B cell (primary cell): Measurements from ENCODE around the gene SDF2L1. TPM values are rescaled to one million over a fixed set of nuclear protein-coding genes. Genes with fewer than 3 reads are reported as not detected.

ENCODE experiments used
- ATAC-seq: fragments of 200-7000 bp; cut with Tn5 transposase; one replicate; pipeline ENCODE4 v1.10.0; 2021; ENCODE audit warnings: low read depth, mild to moderate bottlenecking, moderate number of reproducible peaks, moderate library complexity
- CTCF ChIA-PET: fragments of 350-600 bp; sonication (Branson Sonifier 250); formaldehyde crosslinking; loops from one replicate; lab custom pipeline; 2021; ENCODE audit warnings: antibody characterized with exemption, inconsistent platforms; lab: Charles Lee
- POLR2A ChIA-PET: fragments of 350-600 bp; sonication (Branson Sonifier 250); formaldehyde crosslinking; loops from one replicate; lab custom pipeline; 2021; ENCODE audit warnings: antibody characterized with exemption; lab: Charles Lee
- DNase-seq: peaks from one replicate; pipeline ENCODE4 v3.0.0; 2013
- H2AFZ ChIP-seq: 2 replicates; pipeline ENCODE4 v1.6.1; 2012; ENCODE audit warnings: mild to moderate bottlenecking, low read depth, low read length; ENCODE audit not compliant: insufficient read depth, poor library complexity, severe bottlenecking
- H3K27ac ChIP-seq, 2 donors: 1 replicate in 1 of 2; 2 replicates in 1 of 2; pipeline ENCODE4 v1.5.1; 2012 to 2013; ENCODE audit warnings: low read length in 2 of 2, mild to moderate bottlenecking in 2 of 2, moderate library complexity in 1 of 2
- H3K27me3 ChIP-seq, 4 experiments: fragments of 200-600 bp in 1 of 4; sonication (generic) in 1 of 4; replicated peaks in 1 of 4; 1 replicate in 2 of 4; 2 replicates in 2 of 4; pipeline versions ENCODE4 v1.6.1 to v1.7.0; 2013 to 2016; ENCODE audit warnings: low read length in 3 of 4, mild to moderate bottlenecking in 2 of 4, mixed read lengths in 1 of 4, moderate library complexity in 1 of 4; ENCODE audit not compliant: insufficient read depth in 4 of 4, control insufficient read depth in 3 of 4; ENCODE audit errors: control extremely low read depth in 1 of 4
- H3K36me3 ChIP-seq, 2 experiments: replicated peaks in 1 of 2; 1 replicate in 1 of 2; 2 replicates in 1 of 2; pipeline versions ENCODE4 v1.6.1 to v1.7.1; 2013; ENCODE audit warnings: low read length in 1 of 2; ENCODE audit not compliant: insufficient read depth in 2 of 2, control insufficient read depth in 1 of 2; ENCODE audit errors: control extremely low read depth in 1 of 2, extremely low read depth in 1 of 2
- H3K4me1 ChIP-seq, 2 donors: fragments of 200-600 bp in 1 of 2; sonication (generic) in 1 of 2; 1 replicate in 1 of 2; 2 replicates in 1 of 2; pipeline versions ENCODE4 v1.5.1 to v1.6.1; 2013 to 2017; ENCODE audit warnings: low read length in 2 of 2; ENCODE audit not compliant: control insufficient read depth in 2 of 2, insufficient read depth in 2 of 2
- H3K4me2 ChIP-seq: replicated peaks from 2 replicates; pipeline ENCODE3; 2012; ENCODE audit warnings: mild to moderate bottlenecking, low read depth, low read length; ENCODE audit not compliant: poor library complexity, severe bottlenecking
- H3K4me3 ChIP-seq, 5 experiments: fragments of 200-600 bp in 1 of 5; sonication (generic) in 1 of 5; 1 replicate in 3 of 5; 2 replicates in 2 of 5; pipeline versions ENCODE4 v1.5.1 to v1.7.0; 2011 to 2016; ENCODE audit warnings: low read length in 4 of 5, mild to moderate bottlenecking in 4 of 5, low read depth in 2 of 5, control low read depth in 1 of 5, moderate library complexity in 1 of 5; ENCODE audit not compliant: insufficient read depth in 1 of 5; ENCODE audit errors: control extremely low read depth in 1 of 5, extremely low read depth in 1 of 5
- H3K79me2 ChIP-seq: fragments of 200-600 bp; sonication (generic); one replicate; pipeline ENCODE4 v1.6.0; 2016; ENCODE audit warnings: low read length; ENCODE audit not compliant: control insufficient read depth, insufficient read depth
- H3K9ac ChIP-seq: fragments of 200-600 bp; sonication (generic); 2 replicates; pipeline ENCODE4 v1.6.1; 2017; ENCODE audit warnings: mild to moderate bottlenecking, low read length, moderate library complexity
- H3K9me3 ChIP-seq, 3 donors: one replicate each; pipeline versions ENCODE4 v1.6.1 to v1.7.1; 2013; ENCODE audit warnings: low read length in 2 of 3; ENCODE audit not compliant: control insufficient read depth in 2 of 3, insufficient read depth in 1 of 3; ENCODE audit errors: control extremely low read depth in 1 of 3
- H4K20me1 ChIP-seq: 2 replicates; pipeline ENCODE4 v1.6.0; 2012; ENCODE audit warnings: mild to moderate bottlenecking, low read length; ENCODE audit not compliant: insufficient read depth, control insufficient read depth, poor library complexity, severe bottlenecking
- H3K27ac Mint-ChIP-seq: one replicate; pipeline ENCODE4 v1.8.0; 2021; ENCODE audit warnings: mixed read lengths
- H3K27me3 Mint-ChIP-seq: one replicate; pipeline ENCODE4 v1.8.0; 2021; ENCODE audit warnings: mixed read lengths
- H3K4me1 Mint-ChIP-seq: one replicate; pipeline ENCODE4 v1.8.0; 2021; ENCODE audit warnings: mixed read lengths
- H3K4me3 Mint-ChIP-seq: one replicate; pipeline ENCODE4 v1.8.0; 2021; ENCODE audit warnings: mixed read lengths
- H3K9me3 Mint-ChIP-seq: one replicate; pipeline ENCODE4 v1.8.0; 2022; ENCODE audit warnings: mixed read lengths; ENCODE audit not compliant: insufficient read depth
- EZH2 ChIP-seq: IDR thresholded peaks from 2 replicates; pipeline ENCODE4 v1.6.1; 2012; ENCODE audit warnings: borderline replicate concordance, low read depth, mild to moderate bottlenecking, moderate library complexity, low read length; ENCODE audit not compliant: insufficient read depth, poor library complexity, severe bottlenecking
- WGBS: methylation state at CpG from one replicate; pipeline ENCODE4 v1.1.5; 2013; ENCODE audit warnings: missing lambda C conversion rate; ENCODE audit not compliant: insufficient coverage; 5-methylcytosine and 5-hydroxymethylcytosine counted together
- intact Hi-C: fragments of 100-400 bp; cut with micrococcal nuclease; formaldehyde crosslinking; loops from one replicate; pipeline ENCODE4 v1.10.0; 2022
- polyA plus RNA-seq: library from polyadenylated mRNA; depleted of rRNA; stranded (reverse); fragments of >200 nt; gene quantifications from 2 replicates; pipeline ENCODE4 v1.2.3, GENCODE V29; 2012
- total RNA-seq, 2 donors: library from RNA; stranded (reverse); fragments of 120-200 nt in 1 of 2; gene quantifications; 1 replicate in 1 of 2; 2 replicates in 1 of 2; pipeline versions ENCODE4 v1.2.3 to v1.2.4, GENCODE V29; 2013 to 2022
- TF ChIP-seq, protein P1 (sequence below): fragments of 200-600 bp; IDR thresholded peaks from one replicate; pipeline ENCODE4 v1.8.0; 2022; ENCODE audit warnings: antibody characterized with exemption, mild to moderate bottlenecking

The SDF2L1 gene
- total and polyA plus RNA-seq, 2 donors (not counting 1 experiment from before 2014, with no cell fraction given): 15.2 to 23.5 TPM

DNA sequence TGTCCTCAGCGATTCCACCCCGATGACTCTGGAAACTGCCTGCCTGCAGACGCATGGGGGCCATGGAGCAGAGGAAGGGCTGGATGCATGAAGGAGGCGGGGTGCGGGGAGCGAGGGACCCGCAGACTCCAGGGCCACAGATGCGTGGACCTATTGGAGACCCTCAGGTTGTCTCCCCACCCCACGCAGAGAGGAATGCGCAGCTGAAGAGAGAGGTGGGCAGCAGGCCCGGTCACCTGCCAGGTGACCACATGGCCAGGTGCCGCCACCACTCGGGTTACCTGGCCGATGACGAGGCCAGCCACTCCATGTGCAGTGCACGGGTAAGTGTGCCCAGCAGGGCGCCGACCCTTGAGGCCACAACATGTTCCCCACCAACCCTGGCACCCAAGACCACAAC is 9.2 kb upstream of the SDF2L1 start:
- H3K9me3 Mint-ChIP-seq: no peaks in the 10 kb centered on the region
- peaks cover 25% of the 10 kb centered on the region for H4K20me1 ChIP-seq
- no peak overlapping the region for H2AFZ ChIP-seq
- no peak for ATAC-seq
- ChIA-PET CTCF (interaction anchor here (0.9 to 11.1 kb wide), 2 partner anchors 10 to 11 kb away, joined by 3 to 168 read pairs; partner anchors contain the start of gene SDF2L1), POLR2A (interaction anchor here (1.0 kb wide), 1 partner anchor 9 kb away, joined by 6 read pairs; the partner anchor contains the start of gene SDF2L1)
- peaks cover 0 to 16% (median 0%) of the 10 kb centered on the region in 3 donors for H3K9me3 ChIP-seq
- H3K79me2 ChIP-seq: peaks cover 20% of the 10 kb centered on the region
- intact Hi-C loops: loop anchor here (5.0 kb wide), 1 partner anchor 46 kb away; no protein-coding TSS in a partner anchor
- TF ChIP-seq EZH2: no peak
- TF ChIP-seq, protein P1, sequence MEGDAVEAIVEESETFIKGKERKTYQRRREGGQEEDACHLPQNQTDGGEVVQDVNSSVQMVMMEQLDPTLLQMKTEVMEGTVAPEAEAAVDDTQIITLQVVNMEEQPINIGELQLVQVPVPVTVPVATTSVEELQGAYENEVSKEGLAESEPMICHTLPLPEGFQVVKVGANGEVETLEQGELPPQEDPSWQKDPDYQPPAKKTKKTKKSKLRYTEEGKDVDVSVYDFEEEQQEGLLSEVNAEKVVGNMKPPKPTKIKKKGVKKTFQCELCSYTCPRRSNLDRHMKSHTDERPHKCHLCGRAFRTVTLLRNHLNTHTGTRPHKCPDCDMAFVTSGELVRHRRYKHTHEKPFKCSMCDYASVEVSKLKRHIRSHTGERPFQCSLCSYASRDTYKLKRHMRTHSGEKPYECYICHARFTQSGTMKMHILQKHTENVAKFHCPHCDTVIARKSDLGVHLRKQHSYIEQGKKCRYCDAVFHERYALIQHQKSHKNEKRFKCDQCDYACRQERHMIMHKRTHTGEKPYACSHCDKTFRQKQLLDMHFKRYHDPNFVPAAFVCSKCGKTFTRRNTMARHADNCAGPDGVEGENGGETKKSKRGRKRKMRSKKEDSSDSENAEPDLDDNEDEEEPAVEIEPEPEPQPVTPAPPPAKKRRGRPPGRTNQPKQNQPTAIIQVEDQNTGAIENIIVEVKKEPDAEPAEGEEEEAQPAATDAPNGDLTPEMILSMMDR: no peak
- H3K9ac ChIP-seq: no peak overlapping the region
- peaks cover 0 to 6% of the 10 kb centered on the region in 2 experiments for H3K36me3 ChIP-seq
- no peak overlapping the region for H3K27ac Mint-ChIP-seq
- no peak overlapping the region for H3K4me3 ChIP-seq
- no peaks in the 10 kb centered on the region for H3K27me3 Mint-ChIP-seq
- 98% methylated on average over 18 of the region's 18 CpGs for WGBS
- peaks cover 13 to 26% of the 10 kb centered on the region in 2 donors for H3K4me1 ChIP-seq
- H3K27ac ChIP-seq: no peak overlapping the region
- H3K27me3 ChIP-seq: no peaks in the 10 kb centered on the region
- H3K4me2 ChIP-seq: peak overlapping the region; percentile 11
- H3K4me1 Mint-ChIP-seq: peaks cover 24% of the 10 kb centered on the region
- no peak overlapping the region for H3K4me3 Mint-ChIP-seq
- no peak for DNase-seq

DNA sequence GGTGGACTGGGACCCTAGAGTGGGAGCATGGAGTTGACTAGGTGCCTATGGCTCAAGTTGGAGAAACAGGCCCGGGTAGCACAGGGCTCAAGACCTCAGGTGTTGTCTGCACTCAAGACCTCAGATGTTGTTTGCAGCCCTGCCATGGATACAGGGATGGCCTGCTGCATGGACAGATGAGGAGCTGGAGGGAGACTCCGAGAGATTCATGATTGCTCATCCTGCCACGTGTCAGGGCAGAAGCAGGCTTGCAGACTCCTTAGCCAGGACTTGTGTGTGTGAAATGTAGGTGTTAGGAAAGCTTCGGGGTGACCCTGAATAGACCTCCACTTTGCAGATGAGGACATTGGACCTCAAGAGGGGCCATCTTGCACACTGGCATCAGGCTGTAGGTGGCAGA is 8.6 kb upstream of the SDF2L1 start:
- no peak for TF ChIP-seq EZH2
- TF ChIP-seq, protein P1: no peak
- no peak overlapping the region for H3K4me3 Mint-ChIP-seq
- CTCF ChIA-PET: interaction anchor here (0.9 to 5.4 kb wide), 2 partner anchors 10 to 13 kb away, joined by 3 to 23 read pairs; no protein-coding TSS in a partner anchor

More for the DNA sequence above, 8.6 kb upstream of the SDF2L1 start:
- peaks cover 18% of the 10 kb centered on the region for H3K4me1 Mint-ChIP-seq
- no peak overlapping the region for H3K27ac Mint-ChIP-seq
- POLR2A ChIA-PET: no interaction called here
- Histone ChIP-seq H3K9me3 (peaks cover 0 to 15% (median 0%) of the 10 kb centered on the region in 3 donors), H3K4me2 (no peak overlapping the region), H3K36me3 (peaks cover 0 to under 1% of the 10 kb centered on the region in 2 experiments), H3K4me3 (no peak overlapping the region), H2AFZ (no peak overlapping the region), H3K27me3 (no peaks in the 10 kb centered on the region), H3K79me2 (peaks cover 15% of the 10 kb centered on the region), H4K20me1 (peaks cover 19% of the 10 kb centered on the region), H3K27ac (no peak overlapping the region), H3K9ac (no peak overlapping the region), H3K4me1 (peaks cover 7 to 20% of the 10 kb centered on the region in 2 donors)
- H3K27me3 Mint-ChIP-seq: no peaks in the 10 kb centered on the region
- H3K9me3 Mint-ChIP-seq: no peaks in the 10 kb centered on the region
- ATAC-seq: no peak
- 98% methylated on average over 4 of the region's 4 CpGs for WGBS
- intact Hi-C loops: loop anchor here (5.0 kb wide), 1 partner anchor 46 kb away; no protein-coding TSS in a partner anchor
- DNase-seq: no peak
